Measurements from ENCODE around the gene MSL3B.

Gene MSL3B

GRCh38 chr2:233837694-233838229 is 30.4 kb downstream of the MSL3B start:
- ATAC-seq (no peak), DNase-seq (peak in 1 of 3 donors; percentile 10)
- no peaks in the 10 kb centered on the region for H3K9me3 ChIP-seq
- intact Hi-C loops (cut with DNase I, micrococcal nuclease) = no loop called here
- TF ChIP-seq CTCF (IDR thresholded peaks at IDR 0.05) = no peak
- no peaks in the 10 kb centered on the region for H3K4me1 ChIP-seq (ENCODE audit: low read depth)
- no peaks in the 10 kb centered on the region for H3K36me3 ChIP-seq (ENCODE audit: low read depth)
- H3K4me3 ChIP-seq = no peak overlapping the region

- Histone ChIP-seq H3K36me3 (ENCODE audit: low read depth) (no peaks in the 10 kb centered on the region), H3K4me1 (ENCODE audit: low read depth) (no peaks in the 10 kb centered on the region), H3K4me3 (no peak overlapping the region), H3K9me3 (no peaks in the 10 kb centered on the region)
- no peak for ATAC-seq
- DNase-seq = no peak
- TF ChIP-seq CTCF (IDR thresholded peaks at IDR 0.05) = no peak
- intact Hi-C loops (cut with DNase I, micrococcal nuclease) = no loop called here
Observed at GRCh38 chr2:233836359-233836758, 31.8 kb downstream of the MSL3B start.

GRCh38 chr2:233835230-233836186 is 32.7 kb downstream of the MSL3B start:
- H3K4me1 ChIP-seq (ENCODE audit: low read depth) = no peaks in the 10 kb centered on the region
- ATAC-seq = no peak
- no peak for TF ChIP-seq CTCF (IDR thresholded peaks at IDR 0.05)

GRCh38 chr2:233833345-233833744 is 34.8 kb downstream of the MSL3B start:
- H3K4me1 ChIP-seq (ENCODE audit: low read depth) = no peaks in the 10 kb centered on the region
- ATAC-seq (no peak), DNase-seq (no peak)
- no peaks in the 10 kb centered on the region for H3K9me3 ChIP-seq
- TF ChIP-seq CTCF (IDR thresholded peaks at IDR 0.05) = no peak
- intact Hi-C loops (cut with DNase I, micrococcal nuclease) = no loop called here
- no peaks in the 10 kb centered on the region for H3K36me3 ChIP-seq (ENCODE audit: low read depth)
- H3K4me3 ChIP-seq = no peak overlapping the region

More at GRCh38 chr2:233835230-233836186, 32.7 kb downstream of the MSL3B start:
- intact Hi-C loops (cut with DNase I, micrococcal nuclease) = no loop called here
- no peak for DNase-seq
- Histone ChIP-seq H3K36me3 (ENCODE audit: low read depth) (no peaks in the 10 kb centered on the region), H3K9me3 (no peaks in the 10 kb centered on the region), H3K4me3 (no peak overlapping the region)

- H3K4me1 ChIP-seq (ENCODE audit: low read depth) = no peaks in the 10 kb centered on the region
- ATAC-seq (peak; percentile 76), DNase-seq (peak in 1 of 3 donors; percentile 53)
- no peaks in the 10 kb centered on the region for H3K36me3 ChIP-seq (ENCODE audit: low read depth)
- TF ChIP-seq CTCF (IDR thresholded peaks at IDR 0.05) = no peak
- no peak overlapping the region for H3K4me3 ChIP-seq
- intact Hi-C loops (cut with DNase I, micrococcal nuclease) = no loop called here
- H3K9me3 ChIP-seq = no peaks in the 10 kb centered on the region
Observed at GRCh38 chr2:233832869-233833311, 35.3 kb downstream of the MSL3B start.
